ENCODE results near the gene C19orf47. TPM values are rescaled to one million over a fixed set of nuclear protein-coding genes. Genes with fewer than 3 reads are reported as not detected.

Gene C19orf47
- total RNA-seq, 1 donor from 2014 or later, result 166 TPM

DNA sequence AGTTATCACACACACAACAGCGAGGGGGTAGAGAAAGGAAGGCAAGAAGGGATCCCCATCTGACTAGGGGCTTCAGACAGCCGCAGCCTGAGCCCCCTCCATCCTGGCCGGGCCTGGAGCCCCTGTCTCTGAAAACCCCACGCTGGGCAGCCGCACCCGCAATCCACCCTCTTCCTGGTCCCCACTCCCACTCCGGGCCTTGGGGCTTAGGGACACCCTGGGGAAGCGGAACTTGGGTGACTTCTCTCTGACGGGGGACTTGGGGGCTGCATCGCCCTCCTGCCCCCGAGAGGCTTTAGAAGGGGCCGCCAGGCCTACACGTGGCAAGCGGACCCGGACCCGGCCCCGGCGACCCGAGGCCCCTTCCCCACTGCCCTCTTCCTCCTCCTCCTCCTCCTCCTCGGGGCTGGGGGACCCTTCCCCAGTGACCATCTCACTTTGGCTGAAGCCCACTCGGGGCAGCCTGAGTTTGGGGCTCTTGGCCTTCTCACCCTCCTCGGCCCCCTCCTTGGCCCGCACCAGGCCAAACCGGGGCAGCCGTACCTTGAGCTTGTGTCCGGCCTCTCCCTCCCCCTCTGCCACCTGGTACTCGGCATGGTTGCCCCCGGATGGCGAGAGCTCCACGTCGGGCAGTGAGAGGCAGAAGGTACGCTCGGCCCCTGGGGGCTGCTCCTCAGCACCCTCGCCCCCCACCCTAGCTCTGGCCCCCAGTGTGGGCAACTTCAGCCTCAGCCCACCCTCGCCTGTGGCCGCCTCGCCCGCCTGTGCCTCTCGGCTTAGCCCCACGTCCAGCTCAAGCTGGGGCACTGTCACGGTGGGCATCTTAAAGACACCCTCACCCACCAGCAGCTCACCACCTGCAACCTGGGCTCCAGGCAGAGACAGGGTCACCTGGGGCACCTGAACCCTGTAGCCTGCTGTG, 46.0 kb upstream of the C19orf47 start:
- no peak overlapping the region for H3K4me3 ChIP-seq
- H3K27me3 ChIP-seq (ENCODE audit: low read depth), result no peaks in the 10 kb centered on the region
- DNase-seq, result no peak
- intact Hi-C loops (cut with micrococcal nuclease), result no loop called here
- no peaks in the 10 kb centered on the region for H3K9me3 ChIP-seq (replicated peaks)
- H3K27ac ChIP-seq (replicated peaks), result no peak overlapping the region
- peaks cover 3% of the 10 kb centered on the region for H3K4me1 ChIP-seq
- TF ChIP-seq, protein P1, sequence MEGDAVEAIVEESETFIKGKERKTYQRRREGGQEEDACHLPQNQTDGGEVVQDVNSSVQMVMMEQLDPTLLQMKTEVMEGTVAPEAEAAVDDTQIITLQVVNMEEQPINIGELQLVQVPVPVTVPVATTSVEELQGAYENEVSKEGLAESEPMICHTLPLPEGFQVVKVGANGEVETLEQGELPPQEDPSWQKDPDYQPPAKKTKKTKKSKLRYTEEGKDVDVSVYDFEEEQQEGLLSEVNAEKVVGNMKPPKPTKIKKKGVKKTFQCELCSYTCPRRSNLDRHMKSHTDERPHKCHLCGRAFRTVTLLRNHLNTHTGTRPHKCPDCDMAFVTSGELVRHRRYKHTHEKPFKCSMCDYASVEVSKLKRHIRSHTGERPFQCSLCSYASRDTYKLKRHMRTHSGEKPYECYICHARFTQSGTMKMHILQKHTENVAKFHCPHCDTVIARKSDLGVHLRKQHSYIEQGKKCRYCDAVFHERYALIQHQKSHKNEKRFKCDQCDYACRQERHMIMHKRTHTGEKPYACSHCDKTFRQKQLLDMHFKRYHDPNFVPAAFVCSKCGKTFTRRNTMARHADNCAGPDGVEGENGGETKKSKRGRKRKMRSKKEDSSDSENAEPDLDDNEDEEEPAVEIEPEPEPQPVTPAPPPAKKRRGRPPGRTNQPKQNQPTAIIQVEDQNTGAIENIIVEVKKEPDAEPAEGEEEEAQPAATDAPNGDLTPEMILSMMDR (IDR thresholded peaks at IDR 0.05; ENCODE audit: borderline replicate concordance), result no peak
- no peaks in the 10 kb centered on the region for H3K36me3 ChIP-seq

DNA sequence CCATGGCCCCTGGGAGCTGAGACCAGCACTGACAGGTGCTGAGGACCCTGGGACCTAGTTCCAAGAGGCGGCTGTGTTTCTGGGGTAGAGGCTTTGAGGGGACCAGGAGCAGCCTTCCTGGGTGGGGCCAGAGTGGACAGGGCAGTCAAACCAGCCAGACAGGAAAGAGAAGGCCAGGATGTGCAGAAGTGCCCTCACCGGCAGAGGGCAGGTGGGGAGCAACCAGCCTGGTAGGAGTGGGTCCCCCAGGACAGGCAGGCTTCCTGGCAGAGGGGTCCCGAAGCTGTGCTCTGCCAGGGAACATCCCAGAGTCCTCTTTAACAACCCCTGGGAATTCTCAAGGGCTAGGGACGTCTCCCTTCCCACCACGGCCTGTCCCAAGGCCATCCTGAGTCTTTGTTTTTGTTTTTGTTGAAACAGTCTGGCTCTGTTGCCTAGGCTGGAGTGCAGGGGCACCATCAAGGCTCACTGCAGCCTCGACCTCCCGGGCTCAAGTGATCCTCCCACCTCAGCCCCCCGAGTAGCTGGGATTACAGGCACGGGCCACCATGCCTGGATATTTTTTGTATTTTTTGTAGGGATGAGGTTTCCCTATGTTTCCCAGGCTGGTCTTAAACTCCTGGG, 44.8 kb upstream of the C19orf47 start:
- no peaks in the 10 kb centered on the region for H3K36me3 ChIP-seq
- intact Hi-C loops (cut with micrococcal nuclease), result no loop called here
- H3K4me3 ChIP-seq, result no peak overlapping the region
- TF ChIP-seq, protein P1 (IDR thresholded peaks at IDR 0.05; ENCODE audit: borderline replicate concordance), result peak; percentile 46
- H3K9me3 ChIP-seq (replicated peaks), result no peaks in the 10 kb centered on the region
- DNase-seq, result no peak
- H3K27me3 ChIP-seq (ENCODE audit: low read depth), result no peaks in the 10 kb centered on the region
- H3K4me1 ChIP-seq, result peaks cover 3% of the 10 kb centered on the region
- H3K27ac ChIP-seq (replicated peaks), result no peak overlapping the region

DNA sequence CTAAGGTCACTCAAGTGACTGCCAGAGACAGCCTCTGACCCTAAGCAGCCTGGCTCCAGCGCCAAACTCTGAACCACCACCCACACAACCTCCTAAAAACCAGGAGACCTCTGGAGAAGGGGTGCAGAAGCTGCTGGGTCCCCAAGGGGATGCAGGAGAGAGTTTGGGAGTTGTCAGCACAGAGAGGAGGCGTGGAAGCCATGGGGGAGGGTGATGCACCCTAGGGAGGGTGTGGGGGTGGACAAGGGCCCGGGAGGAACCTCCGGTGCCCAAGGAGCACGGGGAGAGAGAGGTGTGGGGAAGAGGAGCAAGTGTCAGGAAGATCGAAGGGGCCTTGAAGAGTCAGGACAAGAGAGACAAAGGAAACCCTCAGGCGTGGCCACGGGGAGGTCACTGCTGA, 43.9 kb upstream of the C19orf47 start:
- intact Hi-C loops (cut with micrococcal nuclease), result no loop called here
- DNase-seq, result no peak
- Histone ChIP-seq H3K36me3 (no peaks in the 10 kb centered on the region), H3K27me3 (ENCODE audit: low read depth) (no peaks in the 10 kb centered on the region), H3K27ac (replicated peaks) (no peak overlapping the region), H3K9me3 (replicated peaks) (no peaks in the 10 kb centered on the region), H3K4me1 (peaks cover 3% of the 10 kb centered on the region), H3K4me3 (no peak overlapping the region)
- TF ChIP-seq, protein P1 (IDR thresholded peaks at IDR 0.05; ENCODE audit: borderline replicate concordance), result no peak

DNA sequence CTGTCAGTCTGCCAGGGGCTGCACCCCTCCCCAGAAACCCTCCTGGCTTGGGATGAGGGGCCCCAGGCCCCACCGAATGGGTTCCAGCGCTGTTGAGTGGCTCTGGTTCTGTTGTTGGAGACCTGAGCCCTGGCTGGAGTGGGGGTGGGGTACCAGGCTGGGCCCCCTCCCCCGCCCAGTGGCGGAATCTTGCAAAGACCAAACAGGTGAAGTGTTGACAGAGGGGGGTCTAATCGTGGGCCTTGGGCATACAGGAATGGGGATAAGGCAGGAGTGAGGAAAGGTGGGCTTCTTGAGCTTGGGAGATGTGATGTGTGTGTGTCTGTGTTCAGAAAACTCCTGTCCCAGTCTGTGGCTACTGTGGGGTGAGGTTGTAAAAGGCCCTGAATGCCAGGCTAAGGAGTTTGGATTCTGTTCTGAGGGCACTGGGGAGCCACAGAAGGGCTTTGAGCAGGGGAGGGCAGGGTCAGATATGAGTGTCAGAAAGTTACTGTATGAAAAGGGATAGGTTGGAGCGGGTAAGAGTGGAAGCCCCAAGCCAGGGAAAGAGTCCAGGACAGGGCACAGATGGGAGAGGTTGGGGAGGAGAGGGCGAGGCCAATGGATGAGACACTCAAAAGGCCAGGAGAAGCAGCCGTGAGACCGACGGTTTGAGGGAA, 42.0 kb upstream of the C19orf47 start, which contains the start of gene HIPK4:
Gene HIPK4, minus strand, starts transcription at position 98 of the 659 bp plus-strand sequence. CDS start 279 bp downstream, outside the sequence.
- Histone ChIP-seq H3K9me3 (replicated peaks) (no peaks in the 10 kb centered on the region), H3K4me1 (peaks cover 3% of the 10 kb centered on the region), H3K27me3 (ENCODE audit: low read depth) (no peaks in the 10 kb centered on the region), H3K4me3 (no peak within 1 kb of the TSS), H3K27ac (replicated peaks) (no peak within 1 kb of the TSS), H3K36me3 (no peaks in the 10 kb centered on the region)
- intact Hi-C loops (cut with micrococcal nuclease), result no loop called here
- DNase-seq, result no peak
- TF ChIP-seq, protein P1 (IDR thresholded peaks at IDR 0.05; ENCODE audit: borderline replicate concordance), result no peak

DNA sequence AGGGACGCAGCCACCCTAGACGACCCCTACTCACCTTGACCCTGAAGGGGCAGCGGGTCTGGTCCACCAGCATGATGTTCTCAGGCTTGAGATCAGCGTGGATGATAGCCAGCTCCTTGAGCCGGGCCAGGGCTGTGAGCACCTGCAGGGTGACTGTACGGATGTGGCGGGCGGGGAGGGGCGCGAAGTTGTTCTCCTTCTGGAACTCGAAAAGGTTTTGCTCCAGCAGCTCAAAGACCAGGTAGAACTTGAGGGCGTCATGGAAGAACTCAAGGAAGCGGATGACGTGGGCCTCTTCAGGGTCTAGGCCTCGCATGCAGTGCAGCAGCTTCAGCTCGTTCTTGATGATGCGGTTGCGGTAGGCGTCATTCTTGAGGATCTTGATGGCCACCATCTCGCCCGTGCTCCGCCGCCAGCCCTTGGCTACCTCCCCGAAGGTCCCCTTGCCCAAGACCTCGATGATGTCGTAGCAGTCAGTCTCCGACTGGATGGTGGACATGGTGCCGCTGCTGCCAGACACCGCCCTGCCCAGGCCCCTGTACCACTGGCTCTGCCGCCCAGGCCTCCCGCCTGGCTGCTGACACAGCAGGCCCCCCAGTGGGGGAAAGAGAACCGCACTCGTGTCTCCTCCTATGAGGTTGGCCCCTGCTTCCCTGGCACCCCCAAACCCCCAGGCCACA, 41.3 kb upstream of the C19orf47 start:
- no peak overlapping the region for H3K4me3 ChIP-seq
- no peak for DNase-seq
- no peaks in the 10 kb centered on the region for H3K9me3 ChIP-seq (replicated peaks)
- H3K4me1 ChIP-seq, result peaks cover 3% of the 10 kb centered on the region
- TF ChIP-seq, protein P1 (IDR thresholded peaks at IDR 0.05; ENCODE audit: borderline replicate concordance), result no peak
- intact Hi-C loops (cut with micrococcal nuclease), result no loop called here
- H3K27ac ChIP-seq (replicated peaks), result no peak overlapping the region
- no peaks in the 10 kb centered on the region for H3K36me3 ChIP-seq
- H3K27me3 ChIP-seq (ENCODE audit: low read depth), result no peaks in the 10 kb centered on the region
